ENCODE results near the gene MAP2K5.

The MAP2K5 gene

DNA sequence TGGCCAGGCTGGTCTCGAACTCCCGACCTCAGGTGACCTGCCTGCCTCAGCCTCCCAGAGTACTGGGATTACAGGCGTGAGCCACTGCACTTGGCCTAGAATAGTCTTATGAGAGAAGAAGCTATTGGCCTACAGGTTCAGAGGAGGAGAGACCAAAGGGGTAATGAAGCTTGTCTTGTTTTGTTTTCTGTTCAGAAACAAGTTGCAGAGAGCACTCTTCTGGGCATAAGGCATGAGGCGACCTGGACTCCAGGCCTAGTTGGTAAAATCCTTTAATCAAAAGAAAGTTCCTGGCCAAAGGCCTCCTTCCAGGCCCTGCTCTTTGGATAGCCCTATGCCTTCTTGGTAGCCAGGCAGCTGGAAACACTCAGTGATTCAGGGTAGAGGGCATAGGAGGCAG is 195.6 kb downstream of the MAP2K5 start:
- no peak overlapping the region for H3K27ac ChIP-seq
- TF ChIP-seq CTCF (conservative IDR thresholded peaks at IDR 0.05) = no peak

GRCh38 chr15:67740405-67740804 is 197.9 kb downstream of the MAP2K5 start:
- no peak for TF ChIP-seq CTCF (conservative IDR thresholded peaks at IDR 0.05)
- H3K27ac ChIP-seq = no peak overlapping the region

DNA sequence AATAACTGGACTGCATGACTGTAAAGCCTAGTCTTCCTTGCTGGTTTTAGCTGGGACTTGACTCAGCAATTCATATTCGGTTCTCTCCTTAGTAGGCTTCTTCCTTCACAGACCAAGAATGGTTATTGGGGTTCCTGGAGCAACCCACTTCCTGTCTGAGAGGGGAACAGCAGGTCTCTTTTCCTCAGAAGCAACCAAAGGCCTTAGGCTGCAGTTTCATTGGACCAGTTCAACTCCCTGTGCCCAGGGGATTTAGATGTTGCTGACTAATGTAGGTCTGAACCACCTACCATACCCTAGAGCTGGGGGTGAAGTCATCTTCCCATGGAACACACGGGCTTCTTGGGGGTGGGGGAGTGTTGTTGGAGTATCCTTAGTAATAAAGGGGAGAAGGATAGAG is 198.8 kb downstream of the MAP2K5 start:
- no peak overlapping the region for H3K27ac ChIP-seq
- TF ChIP-seq CTCF (conservative IDR thresholded peaks at IDR 0.05) = no peak

GRCh38 chr15:67743558-67743957 is 201.1 kb downstream of the MAP2K5 start:
- H3K27ac ChIP-seq = no peak overlapping the region
- no peak for TF ChIP-seq CTCF (conservative IDR thresholded peaks at IDR 0.05)

DNA sequence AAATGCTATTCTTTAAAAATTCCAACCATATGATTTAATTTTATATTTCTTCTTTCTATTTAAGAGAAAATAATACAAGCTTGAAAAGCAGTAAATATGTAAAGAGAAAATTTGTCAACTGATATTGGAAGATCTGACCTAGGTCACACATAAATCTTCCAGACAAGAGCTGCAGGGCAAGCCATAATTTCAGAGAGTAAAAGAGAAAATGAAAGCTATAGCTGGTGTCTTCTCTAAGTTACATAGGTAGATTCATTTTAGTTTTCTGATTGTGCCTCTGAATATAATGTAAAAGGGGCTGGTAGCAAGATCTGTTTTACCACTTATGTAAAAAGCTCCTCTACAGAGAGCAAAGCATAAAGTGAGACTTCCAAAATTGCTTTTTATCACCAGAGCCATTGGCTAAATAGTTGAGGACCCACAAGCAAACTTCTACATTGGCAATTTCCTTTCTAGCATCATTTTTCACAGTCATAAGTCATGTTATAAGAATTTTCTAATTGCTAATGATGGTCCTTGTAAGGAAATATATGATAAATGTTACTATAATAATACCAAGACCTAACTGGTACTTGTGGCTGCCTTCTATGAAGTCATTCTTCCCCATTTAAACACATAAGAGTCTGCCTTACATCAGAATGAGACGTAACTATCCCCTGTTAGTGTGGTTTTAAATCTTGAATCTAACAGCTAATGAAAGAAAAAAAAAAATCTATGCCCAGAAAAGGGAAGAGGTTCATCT is 202.0 kb downstream of the MAP2K5 start:
- no peak for TF ChIP-seq CTCF (conservative IDR thresholded peaks at IDR 0.05)
- no peak overlapping the region for H3K27ac ChIP-seq

- H3K27ac ChIP-seq = no peak overlapping the region
Observed at GRCh38 chr15:67745073-67746006, 202.8 kb downstream of the MAP2K5 start.

More at GRCh38 chr15:67745073-67746006, 202.8 kb downstream of the MAP2K5 start:
- TF ChIP-seq CTCF (conservative IDR thresholded peaks at IDR 0.05) = no peak
